Putamen (tissue), 1 donor: Measurements from ENCODE around the gene MAP2K3.
A peak's percentile ranks its signal among the peaks of the same experiment; 100 is the strongest.

Source experiments
- DNase-seq: peaks from one replicate; pipeline ENCODE4 v3.0.0-alpha.2; 2016; ENCODE audit warnings: low spot score

The MAP2K3 gene

GRCh38 chr17:21284319-21285163 is at the start of gene MAP2K3:
MAP2K3 (plus strand) TSS chr17:21284711; CDS start chr17:21284921, 210 bp downstream.
- DNase-seq, result peak; percentile 99

- no peak for DNase-seq
Measured at GRCh38 chr17:21235921-21236320, 48.6 kb upstream of the MAP2K3 start.

- no peak for DNase-seq
Measured at GRCh38 chr17:21239680-21240368, 44.7 kb upstream of the MAP2K3 start.

GRCh38 chr17:21240369-21241055 is 44.0 kb upstream of the MAP2K3 start:
- no peak for DNase-seq

- DNase-seq, result no peak
Measured at GRCh38 chr17:21241564-21241963, 42.9 kb upstream of the MAP2K3 start.

GRCh38 chr17:21242026-21242697 is 42.3 kb upstream of the MAP2K3 start:
- no peak for DNase-seq

GRCh38 chr17:21242780-21243515 is 41.6 kb upstream of the MAP2K3 start:
- DNase-seq, result no peak

GRCh38 chr17:21243516-21244303 is 40.8 kb upstream of the MAP2K3 start:
- no peak for DNase-seq

GRCh38 chr17:21245639-21246084 is 38.8 kb upstream of the MAP2K3 start:
- no peak for DNase-seq

- no peak for DNase-seq
Measured at GRCh38 chr17:21246698-21247097, 37.8 kb upstream of the MAP2K3 start.

GRCh38 chr17:21247552-21248258 is 36.8 kb upstream of the MAP2K3 start:
- DNase-seq, result no peak

GRCh38 chr17:21248500-21248899 is 36.0 kb upstream of the MAP2K3 start:
- no peak for DNase-seq

GRCh38 chr17:21249086-21249795 is 35.3 kb upstream of the MAP2K3 start:
- no peak for DNase-seq

GRCh38 chr17:21249920-21250703 is 34.4 kb upstream of the MAP2K3 start:
- DNase-seq, result no peak

- no peak for DNase-seq
Measured at GRCh38 chr17:21250854-21251253, 33.7 kb upstream of the MAP2K3 start.

GRCh38 chr17:21251337-21252010 is 33.0 kb upstream of the MAP2K3 start:
- no peak for DNase-seq

- no peak for DNase-seq
Measured at GRCh38 chr17:21252289-21252795, 32.2 kb upstream of the MAP2K3 start.
